Endodermal cell (in vitro differentiated cells): ENCODE measurements around the gene CALD1. TPM values are rescaled to one million over a fixed set of nuclear protein-coding genes. Genes with fewer than 3 reads are reported as not detected.

Experiments used
- DNase-seq: peaks from one replicate; pipeline ENCODE4 v3.0.0-alpha.2; 2017
- H3K27ac ChIP-seq: 2 replicates; pipeline ENCODE4 v1.5.1; 2013; ENCODE audit warnings: mild to moderate bottlenecking, low read depth, low read length, moderate library complexity
- H3K27me3 ChIP-seq: 2 replicates; pipeline ENCODE4 v1.6.1; 2013; ENCODE audit warnings: mild to moderate bottlenecking, low read length, moderate library complexity; ENCODE audit not compliant: insufficient read depth, control insufficient read depth, poor library complexity, severe bottlenecking
- H3K36me3 ChIP-seq: 2 replicates; pipeline ENCODE4 v1.7.0; 2013; ENCODE audit warnings: mild to moderate bottlenecking, low read length, moderate library complexity; ENCODE audit not compliant: control insufficient read depth, insufficient read depth
- H3K4me1 ChIP-seq: one replicate; pipeline ENCODE4 v1.7.0; 2013; ENCODE audit warnings: low read length; ENCODE audit not compliant: control insufficient read depth, insufficient read depth
- H3K4me3 ChIP-seq: 2 replicates; pipeline ENCODE4 v1.5.1; 2013; ENCODE audit warnings: mild to moderate bottlenecking, low read length, moderate library complexity
- H3K9ac ChIP-seq: 2 replicates; pipeline ENCODE4 v1.6.1; 2013; ENCODE audit warnings: mild to moderate bottlenecking, low read length, moderate library complexity; ENCODE audit not compliant: poor library complexity, severe bottlenecking; ENCODE audit errors: extremely low read depth
- H3K9me3 ChIP-seq: 2 replicates; pipeline ENCODE4 v1.6.1; 2013; ENCODE audit warnings: mild to moderate bottlenecking, low read length, moderate library complexity; ENCODE audit not compliant: control insufficient read depth
- H3K27ac Mint-ChIP-seq: 2 replicates; pipeline ENCODE4 v1.8.0; 2020; ENCODE audit warnings: mixed read lengths
- H3K27me3 Mint-ChIP-seq: 2 replicates; pipeline ENCODE4 v1.8.0; 2021; ENCODE audit warnings: mild to moderate bottlenecking, mixed read lengths; ENCODE audit not compliant: insufficient read depth
- H3K36me3 Mint-ChIP-seq: 2 replicates; pipeline ENCODE4 v1.8.0; 2020; ENCODE audit warnings: low read depth, mixed read lengths
- H3K4me1 Mint-ChIP-seq: 2 replicates; pipeline ENCODE4 v1.8.0; 2020; ENCODE audit warnings: mixed read lengths
- H3K4me3 Mint-ChIP-seq: 2 replicates; pipeline ENCODE4 v1.8.0; 2020; ENCODE audit warnings: mild to moderate bottlenecking, moderate library complexity, mixed read lengths
- H3K9me3 Mint-ChIP-seq: 2 replicates; pipeline ENCODE4 v1.8.0; 2020; ENCODE audit warnings: mild to moderate bottlenecking, mixed read lengths
- CTCF ChIP-seq: fragments of 200-600 bp; sonication (generic); conservative IDR thresholded peaks from 2 replicates; pipeline ENCODE4 v1.5.0; 2021; ENCODE audit warnings: antibody characterized with exemption, mild to moderate bottlenecking
- WGBS, 2 experiments: methylation state at CpG; one replicate each; pipeline versions ENCODE4 v1.1.5 to v1.1.7; 2013; ENCODE audit warnings: missing lambda C conversion rate in 2 of 2, mixed read lengths in 1 of 2; ENCODE audit not compliant: insufficient coverage in 1 of 2, insufficient read length in 1 of 2; 5-methylcytosine and 5-hydroxymethylcytosine counted together
- total RNA-seq, 2 donors: library from RNA; stranded (reverse); fragmentation: NEBNext Ultra II Directional in 1 of 2; extraction: Animal tissue kit (Norgen Biotek cat#: 25700) in 1 of 2; gene quantifications; 2 replicates in 1 of 2; 3 replicates in 1 of 2; pipeline ENCODE4 v1.2.1, GENCODE V29; 2021

Gene CALD1
- total RNA-seq, 2 donors from 2014 or later, result 111 to 132 TPM

GRCh38 chr7:134764365-134764764 lies 15.1 kb upstream of the CALD1 start:
- no peak overlapping the region for H3K9ac ChIP-seq
- DNase-seq, result no peak
- WGBS, 2 experiments, result 100% methylated on average over 1 of the region's 1 CpG
- peaks cover 7% of the 10 kb centered on the region for H3K4me1 ChIP-seq
- H3K9me3 ChIP-seq, result no peaks in the 10 kb centered on the region
- peaks cover 68% of the 10 kb centered on the region for H3K27me3 ChIP-seq
- no peaks in the 10 kb centered on the region for H3K36me3 ChIP-seq
- no peak overlapping the region for H3K4me3 ChIP-seq
- peaks cover 80% of the 10 kb centered on the region for H3K27me3 Mint-ChIP-seq
- H3K9me3 Mint-ChIP-seq, result no peaks in the 10 kb centered on the region
- H3K36me3 Mint-ChIP-seq, result no peaks in the 10 kb centered on the region
- H3K27ac ChIP-seq, result no peak overlapping the region
- no peak for TF ChIP-seq CTCF
- peaks cover 13% of the 10 kb centered on the region for H3K4me1 Mint-ChIP-seq
- no peak overlapping the region for H3K4me3 Mint-ChIP-seq
- no peak overlapping the region for H3K27ac Mint-ChIP-seq

GRCh38 chr7:134766779-134767519 lies 12.5 kb upstream of the CALD1 start:
- Histone ChIP-seq H3K4me1 (peaks cover 1% of the 10 kb centered on the region), H3K9me3 (no peaks in the 10 kb centered on the region), H3K9ac (no peak overlapping the region), H3K27me3 (peaks cover 45% of the 10 kb centered on the region), H3K27ac (no peak overlapping the region), H3K36me3 (no peaks in the 10 kb centered on the region), H3K4me3 (no peak overlapping the region)
- Mint-ChIP-seq H3K36me3 (no peaks in the 10 kb centered on the region), H3K27ac (no peak overlapping the region), H3K4me3 (no peak overlapping the region), H3K4me1 (peaks cover 3% of the 10 kb centered on the region), H3K27me3 (peaks cover 57% of the 10 kb centered on the region), H3K9me3 (no peaks in the 10 kb centered on the region)
- TF ChIP-seq CTCF, result no peak
- 85 to 89% methylated on average over 10 to 13 of the region's 15 CpGs for WGBS, 2 experiments
- no peak for DNase-seq

- H3K4me1 ChIP-seq, result no peaks in the 10 kb centered on the region
- no peak for TF ChIP-seq CTCF
- H3K36me3 Mint-ChIP-seq, result no peaks in the 10 kb centered on the region
- H3K27ac ChIP-seq, result no peak overlapping the region
- H3K4me3 ChIP-seq, result no peak overlapping the region
- H3K27me3 ChIP-seq, result peaks cover 38% of the 10 kb centered on the region
- no peak overlapping the region for H3K9ac ChIP-seq
- WGBS, 2 experiments, result 91 to 95% methylated on average over 5 of the region's 5 CpGs
- H3K4me1 Mint-ChIP-seq, result peaks cover under 1% of the 10 kb centered on the region
- H3K9me3 ChIP-seq, result no peaks in the 10 kb centered on the region
- H3K36me3 ChIP-seq, result no peaks in the 10 kb centered on the region
- DNase-seq, result no peak
- H3K27me3 Mint-ChIP-seq, result peaks cover 50% of the 10 kb centered on the region
- H3K9me3 Mint-ChIP-seq, result no peaks in the 10 kb centered on the region
- no peak overlapping the region for H3K4me3 Mint-ChIP-seq
- no peak overlapping the region for H3K27ac Mint-ChIP-seq
Measured at GRCh38 chr7:134767520-134768168, 11.8 kb upstream of the CALD1 start.
